ENCODE data around the gene PARVB. TPM values are rescaled to one million over a fixed set of nuclear protein-coding genes. Genes with fewer than 3 reads are reported as not detected.

Gene PARVB
- total and polyA plus RNA-seq, 10 of the 15 experiments (the other 5 are each of a cell fraction or from before 2014, with no cell fraction given), result 5.2 to 264 (median 76.0) TPM

GRCh38 chr22:44026630-44027511, 2.8 kb downstream of the PARVB start:
- ChIA-PET SMC1A (ENCODE audit: uncharacterized antibody, unreplicated experiment) (interaction anchor here (0.6 to 4.3 kb wide), 12 partner anchors 11 to 154 kb away, joined by 3 to 30 read pairs (median 6); partner anchors contain the start of gene PARVG), POLR2A (interaction anchor here (0.6 to 4.5 kb wide), 11 partner anchors 10 to 155 kb away, joined by 3 to 33 read pairs (median 6); partner anchors contain the start of gene PARVG), RAD21 (ENCODE audit: unreplicated experiment) (interaction anchor here (0.8 to 4.9 kb wide), 12 partner anchors 11 to 155 kb away, joined by 3 to 42 read pairs (median 8); partner anchors contain the start of gene PARVG), CTCF (interaction anchor here (0.7 to 9.4 kb wide), 7 partner anchors 16 to 658 kb away, joined by 3 to 74 read pairs (median 3); no protein-coding TSS in a partner anchor)
- Histone ChIP-seq H3K4me2 (ENCODE audit: control insufficient read depth, insufficient read depth) (peak overlapping the region; percentile 98), H3K36me3 (ENCODE audit: control insufficient read depth in 2 of 2, insufficient read depth in 2 of 2, low read length in 1 of 2) (peaks cover 4 to 21% of the 10 kb centered on the region in 2 experiments), H4K20me1 (ENCODE audit: control insufficient read depth, insufficient read depth) (0 out of 2 replicates have a peak, but pooled peaks cover 2% of the 10 kb centered on the region), H3K4me3 (peak overlapping the region; percentile 78), H3K9ac (ENCODE audit: control insufficient read depth, insufficient read depth, low read length) (peak overlapping the region; percentile 99), H2AFZ (ENCODE audit: control insufficient read depth, low read depth, low read length) (no peak overlapping the region), H3K9me3 (replicated peaks; ENCODE audit: control insufficient read depth, insufficient read depth, low read length) (no peaks in the 10 kb centered on the region), H3K79me2 (ENCODE audit: control insufficient read depth, insufficient read depth, low read length) (peaks cover 93% of the 10 kb centered on the region), H3K27ac (ENCODE audit: control insufficient read depth, insufficient read depth) (peak overlapping the region; percentile 100), H3K4me1 (ENCODE audit: control insufficient read depth, insufficient read depth, low read length) (peaks cover 25% of the 10 kb centered on the region), H3K27me3 (replicated peaks in 1 of 2; ENCODE audit: control insufficient read depth in 2 of 2, insufficient read depth in 2 of 2, low read length in 1 of 2) (no peaks in the 10 kb centered on the region)
- DNase-seq (ENCODE audit: low read depth, low spot score) (peak; percentile 89), ATAC-seq (peak; percentile 65), FAIRE-seq (peak; percentile 86)
- WGBS (ENCODE audit: insufficient coverage, insufficient replicate concordance, low lambda C conversion rate, missing lambda C conversion rate), result under 1% methylated on average over 27 of the region's 28 CpGs
- in situ Hi-C loops (cut with MboI) (loop anchor here (25.0 kb wide), 1 partner anchor 1365 kb away; no protein-coding TSS in a partner anchor), intact Hi-C loops (cut with micrococcal nuclease; ENCODE audit: unreplicated experiment) (loop anchor here (1.0 to 5.0 kb wide), 2 partner anchors 15 to 55 kb away; no protein-coding TSS in a partner anchor)
- BruUV-seq (replicated peaks), result no TSS peak
- TF ChIP-seq ZBED1 (IDR thresholded peaks at IDR 0.05; ENCODE audit: borderline replicate concordance) (0 out of 2 replicates have a peak, but pooled peaks have one; percentile 24), NFYB (IDR thresholded peaks at IDR 0.05; ENCODE audit: insufficient read depth, low read depth, low read length) (no peak), JUND (IDR thresholded peaks at IDR 0.05; ENCODE audit: low read depth, low read length) (no peak), CHD4 (IDR thresholded peaks at IDR 0.05) (no peak), NFXL1 (IDR thresholded peaks at IDR 0.05; ENCODE audit: borderline replicate concordance) (no peak), TCF3 (IDR thresholded peaks at IDR 0.05; ENCODE audit: borderline replicate concordance, insufficient read depth, low read depth, low read length) (no peak), EZH2 (IDR thresholded peaks at IDR 0.05; ENCODE audit: borderline replicate concordance, control insufficient read depth, low read depth, low read length) (no peak), NR2C2 (IDR thresholded peaks at IDR 0.05; ENCODE audit: borderline replicate concordance, control insufficient read depth, insufficient read length, low read depth) (no peak), ZBTB11 (CRISPR knock-in tag; IDR thresholded peaks at IDR 0.05) (no peak), NR2C1 (IDR thresholded peaks at IDR 0.05) (no peak), PAX8 (IDR thresholded peaks at IDR 0.05) (no peak), RCOR1 (conservative IDR thresholded peaks at IDR 0.05; ENCODE audit: low read depth, low read length) (no peak), FOXM1 (IDR thresholded peaks at IDR 0.05; ENCODE audit: low read depth, low read length) (peak; percentile 72), JUNB (IDR thresholded peaks at IDR 0.05) (no peak), DPF2 (IDR thresholded peaks at IDR 0.05) (peak; percentile 73), ZZZ3 (IDR thresholded peaks at IDR 0.05; ENCODE audit: control insufficient read depth, insufficient read length, low read depth) (no peak), ZNF622 (IDR thresholded peaks at IDR 0.05) (no peak), HDAC6 (IDR thresholded peaks at IDR 0.05; ENCODE audit: unreplicated experiment) (no peak), SREBF2 (IDR thresholded peaks at IDR 0.05; ENCODE audit: low read length) (no peak)

All from GM12878 (cell line).